ENCODE measurements around the gene TCF7L1.

DNA sequence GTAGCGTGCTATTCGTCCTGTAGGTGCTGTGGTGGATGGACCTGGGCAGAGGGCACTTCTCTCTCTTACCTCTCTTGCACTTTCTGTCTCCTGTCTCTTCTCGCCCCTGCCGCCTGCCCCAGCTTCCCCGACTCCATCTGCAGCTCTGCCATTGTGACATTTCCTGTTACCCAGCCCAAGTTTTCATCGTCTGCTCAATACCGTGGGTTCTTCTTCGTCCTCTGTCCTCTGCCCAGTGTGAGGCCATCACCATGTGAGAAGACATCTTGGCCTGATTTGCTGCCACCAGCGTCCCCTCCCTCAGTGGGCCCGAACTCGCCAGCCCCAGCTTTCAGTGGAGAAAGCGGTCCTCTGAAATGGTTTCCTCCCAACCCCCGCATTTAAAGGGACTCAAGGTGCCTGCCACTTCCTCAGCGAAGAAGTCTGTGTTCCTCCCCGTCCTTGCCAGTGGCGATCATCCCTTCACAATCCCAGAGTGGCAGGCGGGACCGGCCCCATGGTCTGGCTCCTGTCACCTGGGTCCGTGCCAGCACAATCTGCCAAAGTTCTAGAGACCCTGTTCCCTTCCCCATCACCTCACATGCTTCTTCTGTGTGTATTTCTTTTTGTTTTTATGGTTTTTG, 176.6 kb downstream of the TCF7L1 start:
- no peak for TF ChIP-seq POLR2A (IDR thresholded peaks at IDR 0.05; ENCODE audit: low read depth)
- TF ChIP-seq POLR2AphosphoS5 (IDR thresholded peaks at IDR 0.05), result no peak
- TF ChIP-seq, protein P1, sequence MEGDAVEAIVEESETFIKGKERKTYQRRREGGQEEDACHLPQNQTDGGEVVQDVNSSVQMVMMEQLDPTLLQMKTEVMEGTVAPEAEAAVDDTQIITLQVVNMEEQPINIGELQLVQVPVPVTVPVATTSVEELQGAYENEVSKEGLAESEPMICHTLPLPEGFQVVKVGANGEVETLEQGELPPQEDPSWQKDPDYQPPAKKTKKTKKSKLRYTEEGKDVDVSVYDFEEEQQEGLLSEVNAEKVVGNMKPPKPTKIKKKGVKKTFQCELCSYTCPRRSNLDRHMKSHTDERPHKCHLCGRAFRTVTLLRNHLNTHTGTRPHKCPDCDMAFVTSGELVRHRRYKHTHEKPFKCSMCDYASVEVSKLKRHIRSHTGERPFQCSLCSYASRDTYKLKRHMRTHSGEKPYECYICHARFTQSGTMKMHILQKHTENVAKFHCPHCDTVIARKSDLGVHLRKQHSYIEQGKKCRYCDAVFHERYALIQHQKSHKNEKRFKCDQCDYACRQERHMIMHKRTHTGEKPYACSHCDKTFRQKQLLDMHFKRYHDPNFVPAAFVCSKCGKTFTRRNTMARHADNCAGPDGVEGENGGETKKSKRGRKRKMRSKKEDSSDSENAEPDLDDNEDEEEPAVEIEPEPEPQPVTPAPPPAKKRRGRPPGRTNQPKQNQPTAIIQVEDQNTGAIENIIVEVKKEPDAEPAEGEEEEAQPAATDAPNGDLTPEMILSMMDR (IDR thresholded peaks at IDR 0.05), result no peak
- no peak for TF ChIP-seq EP300 (IDR thresholded peaks at IDR 0.05)

Data from esophagus muscularis mucosa (tissue), 4 donors.